HCT116 (cell line): ENCODE measurements around the gene CENPP.

Experiments used
- CBX3 ChIP-seq: IDR thresholded peaks from 2 replicates; pipeline ENCODE4 v1.6.1; 2012; ENCODE audit warnings: low read depth
- CEBPB ChIP-seq: IDR thresholded peaks from 2 replicates; pipeline ENCODE4 v1.6.1; 2012; ENCODE audit warnings: low read depth
- EZH2phosphoT487 ChIP-seq: fragments of 200-600 bp; IDR thresholded peaks from 2 replicates; pipeline ENCODE4 v1.6.1; 2018; ENCODE audit warnings: antibody characterized with exemption, borderline replicate concordance
- POLR2A ChIP-seq: IDR thresholded peaks from 2 replicates; pipeline ENCODE4 v1.7.0; 2011; ENCODE audit warnings: borderline replicate concordance; ENCODE audit not compliant: insufficient read depth, insufficient read length; ENCODE audit errors: extremely low read depth
- POLR2AphosphoS5 ChIP-seq: IDR thresholded peaks from 2 replicates; pipeline ENCODE4 v1.6.1; 2011; ENCODE audit warnings: mild to moderate bottlenecking, low read depth, low read length, moderate library complexity
- RAD21 ChIP-seq: IDR thresholded peaks from 2 replicates; pipeline ENCODE4 v1.6.1; 2012; ENCODE audit warnings: low read depth, mild to moderate bottlenecking
- YY1 ChIP-seq: IDR thresholded peaks from 2 replicates; pipeline ENCODE4 v1.6.1; 2011; ENCODE audit warnings: low read length, low read depth, moderate library complexity, mild to moderate bottlenecking; ENCODE audit not compliant: insufficient replicate concordance; ENCODE audit errors: extremely low read depth
- ZFX ChIP-seq: fragments of 450-650 bp; IDR thresholded peaks from 2 replicates; pipeline ENCODE4 v1.6.1; 2017
- ZNF274 ChIP-seq: fragments of 200-500 bp; sonication (Bioruptor generic); IDR thresholded peaks from 2 replicates; pipeline ENCODE4 v1.6.1; 2014; ENCODE audit warnings: mild to moderate bottlenecking, low read depth, low read length, inconsistent platforms
- TF ChIP-seq, protein P1 (sequence below), 3 experiments: fragments of 200-600 bp in 1 of 3; sonication (generic) in 1 of 3; IDR thresholded peaks in 2 of 3; conservative IDR thresholded peaks in 1 of 3; 2 replicates each; pipeline ENCODE4 v1.5.1; 2012 to 2017; ENCODE audit warnings: low read depth in 2 of 3, low read length in 2 of 3, antibody characterized with exemption in 1 of 3, borderline replicate concordance in 1 of 3, control low read depth in 1 of 3, mild to moderate bottlenecking in 1 of 3, mixed read lengths in 1 of 3, mixed run types in 1 of 3, moderate library complexity in 1 of 3; ENCODE audit not compliant: insufficient read depth in 1 of 3

DNA sequence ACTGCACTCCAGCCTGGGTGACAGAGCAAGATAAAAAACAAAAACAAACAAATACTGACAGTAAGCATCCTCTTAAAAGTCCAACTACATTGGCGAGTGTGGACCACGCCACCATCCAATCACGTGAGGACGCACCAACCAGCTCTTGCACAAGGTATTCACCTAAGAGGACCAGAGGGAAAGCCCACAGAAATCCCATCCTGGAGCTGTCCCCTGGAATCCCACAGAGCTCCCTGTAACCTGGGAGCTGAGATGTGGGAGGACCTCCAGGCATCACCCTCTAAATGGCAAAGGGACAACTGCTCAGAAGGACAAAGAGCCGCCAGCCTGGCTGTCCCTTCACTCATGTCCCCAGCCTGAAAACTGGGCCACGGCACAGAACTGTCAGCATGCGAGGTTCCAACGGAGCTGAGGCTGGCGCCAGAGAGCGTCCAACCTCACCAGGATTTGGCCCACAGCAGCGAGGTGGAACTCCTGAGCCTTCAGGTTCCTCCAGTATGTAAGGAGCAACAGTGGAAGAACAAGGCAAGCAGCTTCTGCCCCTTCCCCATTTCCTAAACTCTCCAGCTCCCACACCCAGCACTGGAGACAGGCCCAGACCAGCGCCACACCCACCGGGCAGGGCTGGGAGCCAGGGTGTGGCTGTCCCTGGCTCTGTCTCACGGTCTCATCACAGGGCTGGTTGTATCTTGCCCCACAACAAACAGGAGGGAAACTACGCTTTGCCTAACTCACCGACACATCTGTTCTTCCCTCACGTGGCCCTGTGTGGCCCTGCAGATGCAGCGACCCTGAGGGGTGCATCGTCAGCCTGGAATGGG lies 328.9 kb downstream of the CENPP start:
- TF ChIP-seq ZFX, result no peak
- no peak for TF ChIP-seq POLR2AphosphoS5
- TF ChIP-seq POLR2A, result no peak
- no peak for TF ChIP-seq CEBPB
- TF ChIP-seq, protein P1, sequence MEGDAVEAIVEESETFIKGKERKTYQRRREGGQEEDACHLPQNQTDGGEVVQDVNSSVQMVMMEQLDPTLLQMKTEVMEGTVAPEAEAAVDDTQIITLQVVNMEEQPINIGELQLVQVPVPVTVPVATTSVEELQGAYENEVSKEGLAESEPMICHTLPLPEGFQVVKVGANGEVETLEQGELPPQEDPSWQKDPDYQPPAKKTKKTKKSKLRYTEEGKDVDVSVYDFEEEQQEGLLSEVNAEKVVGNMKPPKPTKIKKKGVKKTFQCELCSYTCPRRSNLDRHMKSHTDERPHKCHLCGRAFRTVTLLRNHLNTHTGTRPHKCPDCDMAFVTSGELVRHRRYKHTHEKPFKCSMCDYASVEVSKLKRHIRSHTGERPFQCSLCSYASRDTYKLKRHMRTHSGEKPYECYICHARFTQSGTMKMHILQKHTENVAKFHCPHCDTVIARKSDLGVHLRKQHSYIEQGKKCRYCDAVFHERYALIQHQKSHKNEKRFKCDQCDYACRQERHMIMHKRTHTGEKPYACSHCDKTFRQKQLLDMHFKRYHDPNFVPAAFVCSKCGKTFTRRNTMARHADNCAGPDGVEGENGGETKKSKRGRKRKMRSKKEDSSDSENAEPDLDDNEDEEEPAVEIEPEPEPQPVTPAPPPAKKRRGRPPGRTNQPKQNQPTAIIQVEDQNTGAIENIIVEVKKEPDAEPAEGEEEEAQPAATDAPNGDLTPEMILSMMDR (IDR thresholded peaks at IDR 0.05 in 2 of 3, conservative IDR thresholded peaks at IDR 0.05 in 1 of 3; ENCODE audit: borderline replicate concordance in 1 of 3, insufficient read depth in 1 of 3, low read depth in 2 of 3, low read length in 2 of 3), result no peak
- no peak for TF ChIP-seq EZH2phosphoT487
- TF ChIP-seq CBX3, result no peak
- no peak for TF ChIP-seq ZNF274
- TF ChIP-seq YY1, result no peak
- TF ChIP-seq RAD21, result no peak
